DMS114 treated with DMSO at 0.1 percent for 48 hours (cell line): ENCODE measurements around the gene STK11.

ENCODE experiments used
- DNase-seq: peaks from one replicate; lab custom pipeline; 2025; ENCODE audit not compliant: unreplicated experiment; lab: John Stamatoyannopoulos, UW

STK11 gene

GRCh38 chr19:1260749-1261537 lies 55.4 kb downstream of the STK11 start:
- DNase-seq = peak; percentile 82

DNA sequence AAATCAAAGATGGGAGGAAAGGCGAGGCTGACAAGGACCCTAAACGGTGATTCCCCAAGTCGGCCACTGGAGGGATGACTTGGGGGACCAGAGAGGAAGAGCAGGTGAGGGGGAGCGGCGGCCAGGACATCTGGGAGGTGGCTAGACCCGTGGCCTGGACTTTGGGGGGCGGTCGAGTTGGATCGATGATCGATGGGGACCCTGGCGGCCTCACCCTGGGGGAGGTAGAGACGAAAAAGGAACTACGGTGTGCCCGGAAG lies 55.9 kb downstream of the STK11 start:
- DNase-seq = no peak

DNA sequence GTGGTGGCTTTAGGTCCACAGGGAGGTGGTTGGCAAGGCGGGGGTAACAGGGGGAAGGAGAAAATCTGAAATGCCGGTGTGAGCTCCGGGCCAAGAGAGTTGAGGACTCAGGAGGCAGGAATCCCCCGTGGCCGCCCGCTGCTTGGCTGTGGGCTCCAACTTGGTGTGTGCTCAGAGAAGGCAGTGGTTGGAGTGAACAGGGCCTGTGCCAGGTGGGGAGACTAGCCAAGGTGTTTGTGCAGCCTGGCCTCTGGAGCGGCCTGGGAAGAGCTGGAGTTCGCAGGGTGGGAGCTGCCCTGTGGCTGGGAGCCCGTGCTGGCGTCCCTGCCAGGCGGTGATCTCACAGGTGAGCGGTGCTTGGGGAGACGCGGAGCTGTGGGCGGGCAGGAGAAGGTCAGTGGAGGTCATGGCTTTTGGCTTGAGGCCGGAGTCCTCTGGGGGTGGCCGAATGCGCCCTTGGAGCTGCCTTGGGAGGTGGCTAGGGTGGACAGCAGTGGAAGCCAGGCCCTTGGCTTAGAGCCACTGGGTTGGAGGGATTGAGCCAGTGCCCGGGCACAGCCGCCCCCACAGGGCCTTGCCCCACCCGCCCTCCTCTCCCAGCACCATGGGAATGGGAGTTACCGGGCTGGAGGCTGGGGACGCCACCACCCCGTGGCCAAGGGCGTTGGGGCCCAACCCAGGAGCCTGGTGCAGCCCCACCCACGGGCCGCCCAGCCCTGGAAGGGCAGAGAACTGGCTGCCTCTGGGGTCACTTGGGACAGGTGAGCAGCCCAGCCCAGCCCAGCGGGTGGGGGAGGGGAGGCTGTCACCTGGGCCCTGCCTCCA lies 56.4 kb downstream of the STK11 start:
- DNase-seq = no peak

- DNase-seq = no peak
Measured at GRCh38 chr19:1262623-1263123, 57.1 kb downstream of the STK11 start.

GRCh38 chr19:1263188-1263587 lies 57.6 kb downstream of the STK11 start:
- no peak for DNase-seq

DNA sequence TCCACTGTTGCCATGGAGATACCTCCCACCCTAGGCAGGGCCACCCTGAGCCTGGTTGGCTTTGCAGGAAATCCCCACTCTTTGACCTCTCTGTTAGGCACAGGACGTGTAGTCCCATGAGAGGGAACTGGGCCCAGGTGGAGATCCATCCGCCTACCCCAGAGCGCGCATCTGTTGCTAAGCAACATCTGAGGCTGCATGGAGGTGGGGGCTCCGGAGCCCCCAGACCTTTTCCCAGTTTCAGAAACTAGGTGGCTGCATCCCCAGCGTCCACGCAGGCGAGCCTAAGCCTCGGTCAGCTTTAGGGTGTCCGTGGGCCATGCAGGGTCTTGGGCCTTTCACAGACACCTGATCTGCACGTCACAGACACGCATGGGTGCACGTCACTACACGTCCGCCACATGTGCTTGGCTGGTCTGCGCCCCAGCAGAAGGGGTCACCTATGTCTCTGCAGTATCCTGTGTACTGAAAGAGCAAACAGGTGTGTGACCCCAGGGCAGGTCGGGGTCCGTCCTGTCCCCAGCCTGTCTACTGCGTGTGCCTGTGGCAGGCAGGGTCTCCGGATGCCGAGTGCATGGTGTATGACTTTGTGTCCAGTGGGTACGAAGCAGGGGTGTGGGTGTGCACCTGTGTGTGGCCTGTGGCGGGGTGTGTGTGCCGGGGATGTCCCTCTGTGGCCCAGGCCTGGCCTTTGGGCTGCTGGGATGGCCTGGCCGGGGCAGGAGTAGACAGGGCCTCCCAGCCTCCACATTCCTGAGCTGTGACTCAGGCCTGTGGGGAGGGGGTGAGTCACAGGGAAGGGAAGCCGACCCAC lies 59.4 kb downstream of the STK11 start:
- DNase-seq = no peak

GRCh38 chr19:1265615-1266128 lies 60.1 kb downstream of the STK11 start:
- DNase-seq = no peak

- no peak for DNase-seq
Measured at GRCh38 chr19:1266129-1266915, 60.7 kb downstream of the STK11 start.

DNA sequence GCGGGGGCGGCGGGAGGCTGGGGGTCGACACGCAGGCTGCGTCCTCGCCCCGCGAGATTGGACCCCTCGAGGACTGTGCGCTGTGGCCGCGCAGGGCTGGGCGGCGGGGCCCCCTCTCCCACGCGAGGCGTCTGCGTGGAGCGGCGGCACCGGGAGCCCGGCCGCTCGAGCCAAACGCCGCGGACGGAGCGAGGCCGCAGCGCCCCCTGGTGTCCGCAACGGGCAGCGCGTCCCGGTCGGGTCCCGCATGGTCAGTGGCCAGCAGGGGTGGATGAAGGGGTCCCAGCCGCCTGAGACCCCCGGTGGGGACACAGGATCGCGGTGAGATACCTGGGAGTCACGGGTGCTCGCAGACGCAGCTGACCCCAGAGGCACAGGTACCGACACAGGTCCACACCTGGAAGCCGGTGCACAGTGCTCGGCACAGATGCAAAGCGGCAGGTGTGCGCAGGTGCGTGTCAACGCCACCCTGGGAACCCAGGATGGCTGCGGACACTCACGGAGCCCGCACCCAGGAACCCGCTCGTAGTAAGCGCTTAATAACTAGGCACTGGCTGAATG lies 61.4 kb downstream of the STK11 start:
- no peak for DNase-seq

DNA sequence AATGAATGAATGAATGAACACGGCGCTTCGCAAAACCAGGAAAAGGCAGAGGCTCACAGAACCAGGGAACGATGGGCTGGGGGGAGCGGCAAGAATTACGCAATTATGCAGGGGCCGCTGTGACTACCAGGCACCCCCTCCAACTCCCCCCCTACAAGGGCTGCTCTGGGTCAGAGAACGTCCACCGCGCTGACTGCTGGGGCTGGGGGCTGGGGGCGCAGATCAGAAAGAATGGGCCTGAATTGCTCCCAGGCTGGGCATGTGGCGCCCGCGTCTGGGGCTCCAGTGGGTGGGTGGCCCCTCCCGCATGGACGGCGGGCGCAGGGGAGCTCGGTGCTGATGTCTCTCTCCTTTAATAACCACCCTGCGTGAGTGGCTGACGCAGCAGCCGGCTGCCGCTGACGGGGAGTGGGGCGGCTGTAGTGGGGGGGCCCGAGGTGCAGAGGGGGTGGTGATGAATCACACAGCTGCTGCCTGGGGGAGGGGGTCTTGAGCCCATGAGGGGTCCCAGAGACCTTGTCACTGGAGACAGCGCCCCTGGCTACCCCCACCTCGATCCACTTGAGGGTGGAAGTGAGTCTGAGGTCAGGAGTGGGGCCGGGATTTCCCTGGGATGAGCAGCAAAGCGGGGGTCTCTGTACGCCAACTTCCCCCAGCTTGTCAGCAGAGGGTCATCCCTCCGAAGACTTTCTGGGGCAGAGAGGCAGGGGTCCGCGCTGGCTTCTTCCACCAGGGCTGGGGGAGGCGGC lies 62.1 kb downstream of the STK11 start:
- DNase-seq = no peak

- no peak for DNase-seq
Measured at GRCh38 chr19:1268226-1269064, 62.9 kb downstream of the STK11 start.

DNA sequence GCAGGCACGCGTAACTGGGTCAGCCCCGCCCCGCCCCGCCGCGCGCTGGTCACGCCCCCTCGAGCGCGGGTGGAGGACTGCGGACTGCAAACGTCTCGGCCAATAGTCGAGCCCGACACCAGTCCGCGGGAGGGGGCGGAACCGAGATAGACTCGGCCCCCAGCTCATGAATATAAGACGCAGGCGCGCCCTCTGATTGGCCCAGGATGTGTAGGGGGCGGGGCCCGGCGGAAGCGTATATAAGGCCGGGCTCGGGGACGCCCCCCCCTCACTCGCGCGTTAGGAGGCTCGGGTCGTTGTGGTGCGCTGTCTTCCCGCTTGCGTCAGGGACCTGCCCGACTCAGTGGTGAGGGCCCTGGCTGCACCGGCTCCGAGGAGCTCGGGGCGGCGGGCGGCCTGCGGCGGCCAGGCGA lies 63.5 kb downstream of the STK11 start, which contains the start of gene CIRBP:
TSS of gene CIRBP (plus strand) at position 268 of the 413 bp plus-strand sequence. CDS start 1,602 bp downstream, outside the sequence.
- DNase-seq = peak; percentile 86

DNA sequence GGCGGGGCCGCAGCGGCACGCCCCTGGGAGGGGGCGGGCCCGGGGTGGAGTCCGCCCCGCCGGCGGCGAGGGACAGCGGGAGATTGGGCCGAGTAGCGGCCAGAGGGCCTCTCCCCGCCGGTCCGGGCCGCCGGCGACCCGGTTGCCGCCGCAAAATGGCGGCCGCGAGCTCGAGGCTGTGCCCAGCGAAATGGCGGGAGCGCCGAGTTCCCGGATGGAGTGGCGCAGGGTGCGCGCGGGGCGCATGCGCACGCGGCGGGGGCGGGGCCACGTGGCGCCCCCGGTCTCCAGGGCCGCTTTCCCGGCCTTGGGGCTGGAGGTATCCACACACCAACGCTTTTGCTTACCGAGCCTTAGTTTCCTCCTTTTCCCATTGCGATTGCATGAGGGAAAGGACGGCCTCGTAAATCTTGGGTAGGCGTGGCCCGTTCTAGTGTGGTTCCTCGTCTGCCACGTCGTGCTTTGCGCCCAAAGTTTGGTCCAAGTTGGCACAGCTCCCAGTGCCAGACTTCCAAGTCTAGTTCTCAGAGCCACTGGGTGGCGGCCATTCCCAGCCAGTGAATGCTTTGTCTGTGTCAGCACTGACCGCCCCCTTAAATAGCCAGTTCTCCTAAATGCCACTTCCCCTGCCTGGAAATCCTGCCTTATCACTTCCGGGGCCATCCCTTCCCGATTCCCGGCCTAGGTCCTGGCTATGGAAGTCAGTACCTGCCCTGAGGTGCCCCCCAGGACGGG lies 64.1 kb downstream of the STK11 start:
- DNase-seq = peak; percentile 30

- DNase-seq = no peak
Measured at GRCh38 chr19:1270213-1270853, 64.8 kb downstream of the STK11 start.

DNA sequence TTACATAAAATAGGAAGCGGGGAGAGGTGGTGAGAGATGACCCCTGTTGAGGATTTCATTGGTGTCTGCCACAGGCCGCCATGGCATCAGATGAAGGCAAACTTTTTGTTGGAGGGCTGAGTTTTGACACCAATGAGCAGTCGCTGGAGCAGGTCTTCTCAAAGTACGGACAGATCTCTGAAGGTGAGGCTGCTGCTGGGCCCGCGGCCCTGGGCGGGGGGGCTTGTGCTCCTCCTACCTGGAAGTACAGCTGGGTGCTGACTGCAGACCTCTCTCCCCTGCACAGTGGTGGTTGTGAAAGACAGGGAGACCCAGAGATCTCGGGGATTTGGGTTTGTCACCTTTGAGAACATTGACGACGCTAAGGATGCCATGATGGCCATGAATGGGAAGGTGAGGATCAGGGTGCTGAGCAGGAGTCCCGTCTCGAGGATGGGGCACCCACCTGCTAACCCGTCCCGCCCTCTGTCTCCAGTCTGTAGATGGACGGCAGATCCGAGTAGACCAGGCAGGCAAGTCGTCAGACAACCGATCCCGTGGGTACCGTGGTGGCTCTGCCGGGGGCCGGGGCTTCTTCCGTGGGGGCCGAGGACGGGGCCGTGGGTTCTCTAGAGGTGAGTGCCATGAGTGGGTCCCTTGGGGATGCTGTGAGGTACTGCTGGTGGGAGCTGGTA lies 65.4 kb downstream of the STK11 start:
- DNase-seq = no peak

DNA sequence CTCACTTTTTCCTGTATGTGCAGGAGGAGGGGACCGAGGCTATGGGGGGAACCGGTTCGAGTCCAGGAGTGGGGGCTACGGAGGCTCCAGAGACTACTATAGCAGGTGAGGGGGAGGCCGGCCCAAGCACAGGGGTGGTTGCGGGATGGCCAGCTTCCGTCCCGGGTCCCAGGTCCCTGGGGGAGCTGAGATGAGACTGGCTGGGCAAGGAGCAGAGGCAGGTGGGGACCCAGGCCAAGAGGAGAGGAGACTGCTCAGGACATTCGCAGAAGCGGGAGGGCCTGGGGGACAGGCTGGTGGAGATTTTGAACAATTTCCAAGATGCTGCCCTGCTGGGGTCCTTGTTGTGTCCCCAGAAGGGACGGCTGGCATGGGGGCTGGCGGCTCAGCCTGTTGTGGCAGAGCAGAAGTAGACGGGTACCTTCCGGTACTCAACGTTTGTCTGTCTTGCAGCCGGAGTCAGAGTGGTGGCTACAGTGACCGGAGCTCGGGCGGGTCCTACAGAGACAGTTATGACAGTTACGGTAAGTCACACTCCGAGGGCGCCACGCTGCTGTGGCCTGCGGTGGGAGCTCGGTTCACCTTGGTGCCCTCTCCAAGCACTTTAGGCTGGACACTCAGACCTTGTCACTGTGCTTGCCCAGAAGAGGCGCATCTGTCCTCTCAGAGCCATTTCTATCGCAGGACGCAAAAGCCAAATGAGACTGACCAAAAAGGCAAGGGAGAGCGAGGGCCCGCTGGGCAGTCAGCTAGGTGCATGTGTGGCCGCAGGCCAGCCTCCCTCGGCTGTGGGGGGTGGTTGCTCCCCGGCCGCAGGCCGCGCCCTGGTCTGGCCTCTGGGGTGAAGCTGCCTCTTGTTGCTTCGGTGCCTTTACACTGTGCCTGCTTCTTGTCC lies 66.2 kb downstream of the STK11 start:
- no peak for DNase-seq
